ENCODE measurements around the gene KRTAP5-4. TPM values are rescaled to one million over a fixed set of nuclear protein-coding genes. Genes with fewer than 3 reads are reported as not detected.

Gene KRTAP5-4
- total RNA-seq, result not detected in 2 replicates

DNA sequence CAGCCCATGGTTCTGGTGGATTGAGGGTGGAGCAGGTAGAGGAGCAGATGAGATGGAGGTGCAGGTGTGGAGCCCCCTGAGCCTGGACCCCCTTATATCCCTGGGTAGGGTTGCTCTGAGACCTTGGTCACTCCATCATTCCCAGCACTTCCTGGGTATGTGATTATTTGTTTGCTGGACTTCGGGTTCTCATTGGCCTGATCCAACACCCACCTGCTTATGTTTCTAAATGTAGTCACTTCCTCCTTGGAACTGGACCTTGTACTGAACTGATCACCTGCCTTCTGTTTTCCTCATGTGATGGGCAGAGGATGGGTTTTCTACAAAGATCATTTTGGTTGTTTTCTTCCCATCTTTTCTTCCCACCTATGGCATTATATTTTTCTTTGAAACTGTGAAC lies at the start of gene KRTAP5-4:
TSS of gene KRTAP5-4 (minus strand) at position 53 of the 400 bp plus-strand sequence. CDS start at position 8, 45 bp downstream.

DNA sequence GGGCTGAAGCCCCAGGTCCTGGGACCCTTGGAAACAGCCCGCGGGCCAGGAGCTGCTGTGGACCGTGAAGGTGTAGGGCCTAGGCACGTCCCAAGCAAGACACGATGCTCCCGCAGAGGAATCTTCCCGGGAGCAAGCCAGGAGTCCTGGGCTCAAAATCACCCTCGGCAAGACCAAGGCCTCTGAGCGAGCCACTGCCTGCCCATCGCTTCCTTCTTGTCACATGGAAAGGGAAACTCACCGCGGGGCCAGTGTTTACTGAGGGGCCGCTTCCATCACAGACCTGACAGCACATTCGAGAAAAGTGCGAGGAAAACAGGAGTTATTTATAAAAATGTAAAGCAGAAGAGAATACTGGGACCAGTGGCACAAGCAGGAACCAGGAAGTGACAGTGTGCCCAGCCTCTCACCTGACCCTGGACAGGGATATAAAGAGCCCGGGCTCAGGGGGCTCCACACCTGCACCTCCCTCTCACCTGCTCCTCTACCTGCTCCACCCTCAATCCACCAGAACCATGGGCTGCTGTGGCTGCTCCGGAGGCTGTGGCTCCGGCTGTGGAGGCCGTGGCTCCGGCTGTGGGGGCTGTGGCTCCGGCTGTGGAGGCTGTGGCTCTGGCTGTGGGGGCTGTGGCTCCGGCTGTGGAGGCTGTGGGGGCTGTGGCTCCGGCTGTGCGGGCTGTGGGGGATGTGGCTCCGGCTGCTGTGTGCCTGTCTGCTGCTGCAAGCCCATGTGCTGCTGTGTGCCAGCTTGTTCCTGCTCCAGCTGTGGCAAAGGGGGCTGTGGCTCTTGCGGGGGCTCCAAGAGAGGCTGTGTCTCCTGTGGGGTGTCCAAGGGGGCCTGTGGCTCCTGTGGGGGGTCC lies 7.6 kb upstream of the KRTAP5-4 start, which contains the start of gene KRTAP5-5:
TSS of gene KRTAP5-5 (plus strand) at position 450 of the 860 bp plus-strand sequence. CDS start at position 516, 66 bp downstream.

DNA sequence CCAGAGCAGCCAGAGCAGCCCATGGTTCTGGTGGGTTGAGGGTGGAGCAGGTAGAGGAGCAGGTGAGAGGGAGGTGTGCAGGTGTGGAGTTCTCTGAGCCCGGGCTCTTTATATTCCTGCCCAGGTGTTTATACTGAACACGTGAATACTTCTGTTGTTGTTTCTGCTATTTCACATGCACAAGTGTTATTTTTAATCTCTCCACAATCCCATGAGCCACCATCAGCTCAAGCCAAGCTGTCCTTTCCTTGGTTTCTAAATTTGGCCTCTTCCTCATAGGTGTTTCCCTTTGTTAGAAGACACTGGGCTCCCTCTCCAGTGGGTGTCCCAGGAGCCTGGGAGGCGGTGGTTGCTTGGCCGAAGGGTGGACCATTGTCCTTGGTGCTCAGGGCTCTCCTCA lies 13.6 kb downstream of the KRTAP5-4 start, which contains the start of gene KRTAP5-3:
TSS of gene KRTAP5-3 (minus strand) at position 101 of the 400 bp plus-strand sequence. CDS start at position 23, 78 bp downstream.

GRCh38 chr11:1597994-1598380 lies 24.0 kb downstream of the KRTAP5-4 start, which contains the start of gene KRTAP5-2:
TSS of gene KRTAP5-2 (minus strand) at chr11:1598294. CDS start at chr11:1598250, 44 bp downstream.

GRCh38 chr11:1584661-1585370 lies 37.1 kb downstream of the KRTAP5-4 start, which contains the start of gene KRTAP5-1:
TSS of gene KRTAP5-1 (minus strand) at chr11:1585283. CDS start at chr11:1585249, 34 bp downstream.

DNA sequence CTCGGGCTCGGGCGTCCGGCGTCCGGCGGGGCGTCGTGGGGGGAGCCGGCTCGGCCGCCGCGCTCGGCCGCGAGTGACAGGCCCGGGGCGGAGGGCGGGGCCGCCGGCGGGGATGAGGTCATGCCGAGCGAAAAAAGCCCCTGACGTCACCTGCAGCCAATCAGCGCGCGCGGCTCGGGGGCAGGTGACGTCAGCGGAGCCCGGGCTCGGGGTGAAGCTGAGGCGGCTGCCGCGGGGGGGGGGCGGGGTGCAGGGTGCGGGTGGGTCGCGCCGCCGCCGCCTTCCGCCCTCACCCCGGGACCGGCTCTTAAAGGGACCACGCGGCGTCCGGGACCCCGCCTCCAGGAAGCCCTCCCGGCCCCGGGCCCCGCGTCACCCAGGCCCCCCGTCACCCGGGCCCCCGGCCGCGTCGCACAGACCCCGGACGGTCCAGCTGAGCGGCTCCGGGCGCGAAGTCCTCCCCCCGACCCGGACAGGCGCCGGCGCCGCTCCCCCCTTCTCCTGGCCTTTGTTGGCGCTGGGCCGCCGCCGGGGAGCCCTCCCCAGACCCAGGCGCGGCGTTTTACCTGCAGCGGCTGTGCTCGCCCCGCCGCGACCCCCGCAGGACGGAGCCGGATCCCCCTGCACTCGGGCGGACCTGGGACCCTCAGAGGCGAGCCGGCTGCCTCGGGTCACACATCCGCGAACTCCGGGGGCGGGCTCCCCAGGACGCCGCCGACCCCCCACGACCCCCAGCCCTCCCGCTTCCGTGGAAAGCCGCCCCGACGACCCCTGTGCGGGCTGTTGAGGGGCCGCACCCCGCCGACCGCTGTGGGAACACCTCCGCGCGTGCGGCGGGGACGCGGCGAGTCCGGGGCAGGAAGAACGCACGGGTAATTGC lies 49.5 kb downstream of the KRTAP5-4 start, which contains the start of gene DUSP8:
TSS of gene DUSP8 (minus strand) at position 75 of the 880 bp plus-strand sequence. CDS start 6,445 bp downstream, outside the sequence.

Other genes with a start within 250 kb of the KRTAP5-4 start
- gene BRSK2, start 232.2 kb downstream of the KRTAP5-4 start, total RNA-seq, result 0.65 and 0.89 TPM in 2 replicates
- gene MOB2, start 135.4 kb downstream of the KRTAP5-4 start, total RNA-seq, result 15.5 and 16.3 TPM in 2 replicates
- gene DUSP8, start 49.9 kb downstream of the KRTAP5-4 start, total RNA-seq, result 0.59 and 1.3 TPM in 2 replicates
- gene KRTAP5-1, start 36.9 kb downstream of the KRTAP5-4 start, total RNA-seq, result not detected in 2 replicates
- not detected in 2 replicates for gene KRTAP5-2, start 23.8 kb downstream of the KRTAP5-4 start, total RNA-seq
- not detected in 2 replicates for gene KRTAP5-3, start 13.7 kb downstream of the KRTAP5-4 start, total RNA-seq
- not detected in 2 replicates for gene KRTAP5-5, start 7.6 kb upstream of the KRTAP5-4 start, total RNA-seq
- not detected in 2 replicates for gene KRTAP5-6, start 75.1 kb upstream of the KRTAP5-4 start, total RNA-seq
- gene IFITM10, start 128.5 kb upstream of the KRTAP5-4 start, total RNA-seq, result 1.0 and 1.5 TPM in 2 replicates
- gene CTSD, start 141.8 kb upstream of the KRTAP5-4 start, total RNA-seq, result 263 and 424 TPM in 2 replicates
- gene SYT8, start 212.9 kb upstream of the KRTAP5-4 start, total RNA-seq, result not detected in 2 replicates
- not detected in 2 replicates for gene TNNI2, start 216.8 kb upstream of the KRTAP5-4 start, total RNA-seq
- gene LSP1, start 230.9 kb upstream of the KRTAP5-4 start, total RNA-seq, result 2.0 and 2.7 TPM in 2 replicates